ENCODE measurements around the gene MAGI1. TPM values are rescaled to one million over a fixed set of nuclear protein-coding genes. Genes with fewer than 3 reads are reported as not detected.

Gene MAGI1
- total RNA-seq, 1 donor from 2014 or later = 10.8 TPM

GRCh38 chr3:65659396-65659795 is 379.3 kb downstream of the MAGI1 start:
- no peak overlapping the region for H3K4me3 Mint-ChIP-seq (ENCODE audit: low read depth)
- intact Hi-C loops (cut with micrococcal nuclease) = no loop called here
- no peaks in the 10 kb centered on the region for H3K27me3 Mint-ChIP-seq (ENCODE audit: low read depth)
- no peak overlapping the region for H3K27ac Mint-ChIP-seq
- no peak for DNase-seq (ENCODE audit: low spot score)
- no peaks in the 10 kb centered on the region for H3K4me1 Mint-ChIP-seq (ENCODE audit: low read depth)
- H3K9me3 Mint-ChIP-seq = no peaks in the 10 kb centered on the region
- no peaks in the 10 kb centered on the region for H3K36me3 Mint-ChIP-seq (ENCODE audit: low read depth)

DNA sequence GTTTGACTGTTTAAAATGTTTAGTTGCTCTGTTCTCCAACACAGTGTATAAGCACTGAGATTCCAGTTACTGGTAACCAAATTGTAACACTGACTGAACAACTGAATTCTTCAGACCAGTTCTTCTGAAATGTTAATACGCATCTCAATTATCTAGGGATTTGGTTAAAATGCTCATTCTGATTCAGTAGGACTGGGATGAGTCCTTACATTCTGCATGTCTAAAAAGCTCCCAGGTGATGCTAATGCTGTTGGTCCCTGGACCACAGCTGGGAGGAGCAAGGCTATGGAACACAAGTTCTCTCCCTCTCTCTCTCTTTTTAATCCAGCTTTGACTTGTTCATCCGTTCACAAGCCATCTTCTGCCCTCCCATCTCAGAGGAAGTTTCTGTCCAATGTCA is 380.3 kb downstream of the MAGI1 start:
- DNase-seq (ENCODE audit: low spot score) = no peak
- H3K36me3 Mint-ChIP-seq (ENCODE audit: low read depth) = no peaks in the 10 kb centered on the region
- no peak overlapping the region for H3K27ac Mint-ChIP-seq
- no peaks in the 10 kb centered on the region for H3K27me3 Mint-ChIP-seq (ENCODE audit: low read depth)
- intact Hi-C loops (cut with micrococcal nuclease) = no loop called here
- no peaks in the 10 kb centered on the region for H3K4me1 Mint-ChIP-seq (ENCODE audit: low read depth)
- H3K9me3 Mint-ChIP-seq = no peaks in the 10 kb centered on the region
- no peak overlapping the region for H3K4me3 Mint-ChIP-seq (ENCODE audit: low read depth)

DNA sequence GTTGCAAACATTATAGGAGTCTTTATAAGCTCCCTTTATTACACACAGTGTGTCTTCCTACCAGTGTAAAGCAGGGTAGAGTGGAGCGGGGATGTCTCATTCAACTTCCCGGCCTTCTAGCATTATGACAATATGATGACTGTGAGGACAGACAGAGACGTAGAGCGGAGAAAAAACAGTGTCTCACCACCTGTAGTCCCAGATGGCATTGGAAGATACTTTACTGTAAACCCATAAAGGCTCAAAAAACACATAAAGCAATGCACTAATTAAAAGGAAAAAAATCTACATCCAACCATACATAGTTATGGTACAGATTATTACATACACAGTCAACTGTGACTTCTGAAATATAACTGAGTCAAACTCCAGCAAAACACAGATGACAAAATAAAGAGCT is 383.7 kb downstream of the MAGI1 start:
- H3K27ac Mint-ChIP-seq = no peak overlapping the region
- no peaks in the 10 kb centered on the region for H3K36me3 Mint-ChIP-seq (ENCODE audit: low read depth)
- intact Hi-C loops (cut with micrococcal nuclease) = no loop called here
- no peak for DNase-seq (ENCODE audit: low spot score)
- no peak overlapping the region for H3K4me3 Mint-ChIP-seq (ENCODE audit: low read depth)
- no peaks in the 10 kb centered on the region for H3K4me1 Mint-ChIP-seq (ENCODE audit: low read depth)
- no peaks in the 10 kb centered on the region for H3K27me3 Mint-ChIP-seq (ENCODE audit: low read depth)
- peaks cover 3% of the 10 kb centered on the region for H3K9me3 Mint-ChIP-seq

- Mint-ChIP-seq H3K27ac (no peak overlapping the region), H3K4me3 (ENCODE audit: low read depth) (no peak overlapping the region), H3K27me3 (ENCODE audit: low read depth) (no peaks in the 10 kb centered on the region), H3K9me3 (peaks cover 3% of the 10 kb centered on the region), H3K36me3 (ENCODE audit: low read depth) (no peaks in the 10 kb centered on the region), H3K4me1 (ENCODE audit: low read depth) (no peaks in the 10 kb centered on the region)
- intact Hi-C loops (cut with micrococcal nuclease) = no loop called here
- DNase-seq (ENCODE audit: low spot score) = no peak
Measured at GRCh38 chr3:65653731-65654130, 385.0 kb downstream of the MAGI1 start.

GRCh38 chr3:65650247-65650646 is 388.5 kb downstream of the MAGI1 start:
- intact Hi-C loops (cut with micrococcal nuclease) = no loop called here
- no peak for DNase-seq (ENCODE audit: low spot score)
- no peaks in the 10 kb centered on the region for H3K27me3 Mint-ChIP-seq (ENCODE audit: low read depth)
- no peak overlapping the region for H3K4me3 Mint-ChIP-seq (ENCODE audit: low read depth)
- no peak overlapping the region for H3K27ac Mint-ChIP-seq
- no peaks in the 10 kb centered on the region for H3K4me1 Mint-ChIP-seq (ENCODE audit: low read depth)
- peaks cover 12% of the 10 kb centered on the region for H3K9me3 Mint-ChIP-seq
- H3K36me3 Mint-ChIP-seq (ENCODE audit: low read depth) = no peaks in the 10 kb centered on the region

DNA sequence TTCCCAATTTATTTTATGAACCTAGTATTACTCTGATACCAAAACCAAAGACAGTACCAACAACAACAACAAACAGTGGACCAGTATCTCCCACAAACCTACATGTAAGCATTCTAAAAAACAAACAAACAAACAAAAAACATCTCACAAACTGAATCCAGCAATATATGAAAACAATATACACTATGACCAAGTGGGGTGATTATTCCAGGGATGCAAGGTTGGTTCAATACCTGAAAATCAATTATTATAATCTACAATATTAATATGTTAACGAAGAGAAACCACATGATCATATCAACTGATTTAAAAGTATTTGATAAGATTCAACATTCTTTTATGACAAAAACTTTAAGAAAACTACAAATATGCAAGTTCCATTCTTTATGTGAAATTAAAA is 391.3 kb downstream of the MAGI1 start:
- intact Hi-C loops (cut with micrococcal nuclease) = no loop called here
- Mint-ChIP-seq H3K4me1 (ENCODE audit: low read depth) (no peaks in the 10 kb centered on the region), H3K4me3 (ENCODE audit: low read depth) (no peak overlapping the region), H3K36me3 (ENCODE audit: low read depth) (no peaks in the 10 kb centered on the region), H3K27me3 (ENCODE audit: low read depth) (no peaks in the 10 kb centered on the region), H3K9me3 (peaks cover 15% of the 10 kb centered on the region), H3K27ac (no peak overlapping the region)
- no peak for DNase-seq (ENCODE audit: low spot score)

- no peaks in the 10 kb centered on the region for H3K27me3 Mint-ChIP-seq (ENCODE audit: low read depth)
- no peak for DNase-seq (ENCODE audit: low spot score)
- no peaks in the 10 kb centered on the region for H3K4me1 Mint-ChIP-seq (ENCODE audit: low read depth)
- H3K4me3 Mint-ChIP-seq (ENCODE audit: low read depth) = no peak overlapping the region
- no peaks in the 10 kb centered on the region for H3K36me3 Mint-ChIP-seq (ENCODE audit: low read depth)
- peaks cover 17% of the 10 kb centered on the region for H3K9me3 Mint-ChIP-seq
- intact Hi-C loops (cut with micrococcal nuclease) = no loop called here
- H3K27ac Mint-ChIP-seq = no peak overlapping the region
Measured at GRCh38 chr3:65642883-65643282, 395.8 kb downstream of the MAGI1 start.

GRCh38 chr3:65641777-65642176 is 396.9 kb downstream of the MAGI1 start:
- no peak for DNase-seq (ENCODE audit: low spot score)
- peaks cover 11% of the 10 kb centered on the region for H3K9me3 Mint-ChIP-seq
- no peaks in the 10 kb centered on the region for H3K4me1 Mint-ChIP-seq (ENCODE audit: low read depth)
- no peak overlapping the region for H3K4me3 Mint-ChIP-seq (ENCODE audit: low read depth)
- no peaks in the 10 kb centered on the region for H3K27me3 Mint-ChIP-seq (ENCODE audit: low read depth)
- H3K27ac Mint-ChIP-seq = no peak overlapping the region
- intact Hi-C loops (cut with micrococcal nuclease) = no loop called here
- H3K36me3 Mint-ChIP-seq (ENCODE audit: low read depth) = no peaks in the 10 kb centered on the region

GRCh38 chr3:65641045-65641444 is 397.7 kb downstream of the MAGI1 start:
- H3K4me1 Mint-ChIP-seq (ENCODE audit: low read depth) = no peaks in the 10 kb centered on the region
- no peaks in the 10 kb centered on the region for H3K36me3 Mint-ChIP-seq (ENCODE audit: low read depth)
- no peak for DNase-seq (ENCODE audit: low spot score)
- H3K4me3 Mint-ChIP-seq (ENCODE audit: low read depth) = no peak overlapping the region
- no peak overlapping the region for H3K27ac Mint-ChIP-seq
- H3K27me3 Mint-ChIP-seq (ENCODE audit: low read depth) = no peaks in the 10 kb centered on the region
- peaks cover 9% of the 10 kb centered on the region for H3K9me3 Mint-ChIP-seq
- intact Hi-C loops (cut with micrococcal nuclease) = no loop called here

DNA sequence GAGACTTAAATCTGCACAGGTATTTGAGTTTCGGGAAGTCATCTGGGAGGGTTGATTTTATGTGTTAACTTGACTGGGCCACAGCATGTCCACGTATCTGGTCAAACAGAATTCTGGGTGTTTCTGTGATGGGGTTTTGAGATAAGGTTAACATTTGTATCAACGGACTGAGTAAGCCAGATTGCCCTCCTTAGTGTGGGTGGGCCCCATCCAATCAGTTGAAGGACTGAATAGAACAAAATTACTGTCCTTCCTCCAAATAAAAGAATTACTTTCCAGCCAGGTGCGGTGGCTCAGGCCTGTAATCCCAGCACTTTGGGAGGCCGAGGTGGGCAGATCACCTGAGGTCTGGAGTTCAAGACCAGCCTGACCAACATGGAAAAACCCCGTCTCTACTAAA is 399.3 kb downstream of the MAGI1 start:
- Mint-ChIP-seq H3K9me3 (peaks cover 5% of the 10 kb centered on the region), H3K27me3 (ENCODE audit: low read depth) (no peaks in the 10 kb centered on the region)

DNA sequence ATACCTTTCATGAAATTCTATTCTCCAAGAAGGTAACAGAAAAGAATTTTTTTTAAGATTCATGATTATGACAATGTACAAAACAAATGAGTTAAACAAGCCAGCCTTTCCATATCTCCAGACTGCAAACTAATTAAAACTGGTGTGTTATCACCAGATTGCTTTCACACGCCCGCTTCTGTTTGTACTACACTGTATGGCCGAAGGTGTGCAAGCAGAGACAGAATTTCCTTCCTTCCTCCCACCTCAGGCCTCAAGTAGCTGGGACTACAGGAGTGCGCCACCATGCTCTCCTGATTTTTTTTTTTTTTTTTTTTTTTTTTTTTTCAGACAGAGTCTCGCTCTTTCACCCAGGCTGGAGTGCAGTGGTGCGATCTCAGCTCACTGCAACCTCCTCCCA is 400.4 kb downstream of the MAGI1 start:
- Mint-ChIP-seq H3K9me3 (peaks cover 5% of the 10 kb centered on the region), H3K27me3 (ENCODE audit: low read depth) (no peaks in the 10 kb centered on the region), H3K27ac (no peak overlapping the region), H3K36me3 (ENCODE audit: low read depth) (no peaks in the 10 kb centered on the region), H3K4me1 (ENCODE audit: low read depth) (no peaks in the 10 kb centered on the region), H3K4me3 (ENCODE audit: low read depth) (no peak overlapping the region)
- intact Hi-C loops (cut with micrococcal nuclease) = no loop called here
- no peak for DNase-seq (ENCODE audit: low spot score)

More for the DNA sequence above, 399.3 kb downstream of the MAGI1 start:
- H3K4me1 Mint-ChIP-seq (ENCODE audit: low read depth) = no peaks in the 10 kb centered on the region
- intact Hi-C loops (cut with micrococcal nuclease) = no loop called here
- H3K4me3 Mint-ChIP-seq (ENCODE audit: low read depth) = no peak overlapping the region
- H3K27ac Mint-ChIP-seq = no peak overlapping the region
- no peak for DNase-seq (ENCODE audit: low spot score)
- no peaks in the 10 kb centered on the region for H3K36me3 Mint-ChIP-seq (ENCODE audit: low read depth)

GRCh38 chr3:65636326-65636725 is 402.4 kb downstream of the MAGI1 start:
- Mint-ChIP-seq H3K27me3 (ENCODE audit: low read depth) (no peaks in the 10 kb centered on the region), H3K36me3 (ENCODE audit: low read depth) (no peaks in the 10 kb centered on the region), H3K27ac (no peak overlapping the region), H3K4me1 (ENCODE audit: low read depth) (no peaks in the 10 kb centered on the region), H3K9me3 (peaks cover 5% of the 10 kb centered on the region), H3K4me3 (ENCODE audit: low read depth) (no peak overlapping the region)
- DNase-seq (ENCODE audit: low spot score) = no peak
- intact Hi-C loops (cut with micrococcal nuclease) = no loop called here

DNA sequence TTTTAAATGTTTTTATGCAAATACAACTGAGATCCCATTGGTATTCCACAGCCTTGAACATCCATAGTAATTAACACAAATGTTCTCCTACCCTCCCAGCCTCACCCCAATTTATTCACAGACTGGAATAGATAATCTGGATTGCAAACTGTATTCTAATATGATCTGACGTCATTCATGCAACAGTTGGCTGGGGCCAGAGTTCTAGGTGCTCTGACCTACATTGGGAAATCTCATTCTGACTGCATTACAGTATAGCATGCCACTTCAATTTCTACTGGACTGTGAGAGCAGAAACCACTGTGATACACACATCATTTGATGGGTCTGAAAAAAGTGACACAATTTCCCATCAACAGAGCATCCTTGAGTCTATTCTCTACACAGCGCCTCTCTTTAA is 403.1 kb downstream of the MAGI1 start:
- Mint-ChIP-seq H3K27ac (no peak overlapping the region), H3K36me3 (ENCODE audit: low read depth) (no peaks in the 10 kb centered on the region), H3K4me1 (ENCODE audit: low read depth) (no peaks in the 10 kb centered on the region), H3K4me3 (ENCODE audit: low read depth) (no peak overlapping the region), H3K27me3 (ENCODE audit: low read depth) (no peaks in the 10 kb centered on the region), H3K9me3 (peaks cover 5% of the 10 kb centered on the region)
- no peak for DNase-seq (ENCODE audit: low spot score)
- intact Hi-C loops (cut with micrococcal nuclease) = no loop called here

DNA sequence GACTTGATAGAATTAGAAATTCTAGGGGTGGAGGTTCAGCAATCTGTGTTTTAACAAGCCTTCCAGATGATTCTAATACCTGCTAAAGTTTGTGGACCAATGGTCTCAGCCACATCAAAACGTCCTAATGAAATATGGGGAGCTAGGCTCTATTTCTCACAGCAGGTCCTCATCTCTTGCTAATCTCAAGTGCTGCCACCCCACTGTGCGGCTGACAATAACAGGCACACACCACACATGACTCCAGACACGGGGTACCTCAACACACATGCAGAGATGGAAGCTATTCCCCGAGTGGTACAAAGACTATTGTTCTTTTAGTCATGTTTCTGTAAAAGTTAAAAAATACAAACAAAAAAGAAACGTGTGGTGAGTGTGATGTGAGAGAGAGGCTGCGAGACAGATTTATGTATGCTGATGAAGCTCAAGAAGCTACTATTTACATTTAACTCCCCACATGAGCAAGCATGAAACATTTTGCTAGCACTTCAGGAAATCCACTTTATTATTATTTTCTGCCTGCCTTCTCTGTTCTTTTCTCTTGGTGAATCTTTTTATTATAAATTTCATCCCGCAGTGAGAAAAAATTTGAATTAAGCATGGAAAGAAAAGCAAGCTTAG is 405.6 kb downstream of the MAGI1 start:
- Mint-ChIP-seq H3K9me3 (no peaks in the 10 kb centered on the region), H3K4me3 (ENCODE audit: low read depth) (no peak overlapping the region), H3K27me3 (ENCODE audit: low read depth) (no peaks in the 10 kb centered on the region), H3K36me3 (ENCODE audit: low read depth) (no peaks in the 10 kb centered on the region), H3K27ac (no peak overlapping the region), H3K4me1 (ENCODE audit: low read depth) (no peaks in the 10 kb centered on the region)
- intact Hi-C loops (cut with micrococcal nuclease) = no loop called here
- no peak for DNase-seq (ENCODE audit: low spot score)
